ENCODE data around the gene CLASP1.
"Not testable (repeated sequence)": the region's sequence is repeated elsewhere in the genome, so short reads cannot be mapped to it uniquely, and the experiment has no call there.

DNA sequence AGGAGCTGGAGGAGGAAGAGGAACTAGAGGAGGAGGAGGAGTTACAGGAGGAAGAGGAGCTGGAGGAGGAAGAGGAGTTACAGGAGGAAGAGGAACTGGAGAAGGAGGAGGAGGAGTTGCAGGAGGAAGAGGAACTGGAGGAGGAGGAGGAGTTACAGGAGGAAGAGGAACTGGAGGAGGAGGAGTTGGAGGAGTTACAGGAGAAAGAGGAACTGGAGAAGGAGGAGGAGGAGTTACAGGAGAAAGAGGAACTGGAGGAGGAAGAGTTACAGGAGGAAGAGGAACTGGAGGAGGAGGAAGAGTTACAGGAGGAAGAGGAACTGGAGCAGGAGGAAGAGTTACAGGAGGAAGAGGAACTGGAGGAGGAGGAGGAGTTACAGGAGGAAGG is 38.8 kb downstream of the CLASP1 start:
- not testable (repeated sequence) for TF ChIP-seq EZH2 (IDR thresholded peaks at IDR 0.05; ENCODE audit: borderline replicate concordance, low read length)
- TF ChIP-seq, protein P1, sequence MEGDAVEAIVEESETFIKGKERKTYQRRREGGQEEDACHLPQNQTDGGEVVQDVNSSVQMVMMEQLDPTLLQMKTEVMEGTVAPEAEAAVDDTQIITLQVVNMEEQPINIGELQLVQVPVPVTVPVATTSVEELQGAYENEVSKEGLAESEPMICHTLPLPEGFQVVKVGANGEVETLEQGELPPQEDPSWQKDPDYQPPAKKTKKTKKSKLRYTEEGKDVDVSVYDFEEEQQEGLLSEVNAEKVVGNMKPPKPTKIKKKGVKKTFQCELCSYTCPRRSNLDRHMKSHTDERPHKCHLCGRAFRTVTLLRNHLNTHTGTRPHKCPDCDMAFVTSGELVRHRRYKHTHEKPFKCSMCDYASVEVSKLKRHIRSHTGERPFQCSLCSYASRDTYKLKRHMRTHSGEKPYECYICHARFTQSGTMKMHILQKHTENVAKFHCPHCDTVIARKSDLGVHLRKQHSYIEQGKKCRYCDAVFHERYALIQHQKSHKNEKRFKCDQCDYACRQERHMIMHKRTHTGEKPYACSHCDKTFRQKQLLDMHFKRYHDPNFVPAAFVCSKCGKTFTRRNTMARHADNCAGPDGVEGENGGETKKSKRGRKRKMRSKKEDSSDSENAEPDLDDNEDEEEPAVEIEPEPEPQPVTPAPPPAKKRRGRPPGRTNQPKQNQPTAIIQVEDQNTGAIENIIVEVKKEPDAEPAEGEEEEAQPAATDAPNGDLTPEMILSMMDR (IDR thresholded peaks at IDR 0.05; ENCODE audit: low read length) = not testable (repeated sequence)

All from OCI-LY1 (cell line).